HL-60 (cell line): ENCODE measurements around the gene METTL25B.

Experiments used
- DNase-seq, 2 experiments: peaks; one replicate each; pipeline ENCODE4 v3.0.0-alpha.2; 2010 to 2020; ENCODE audit warnings: low read depth in 1 of 2, low spot score in 1 of 2
- H3K27ac ChIP-seq: fragments of 250-450 bp; sonication (Bioruptor Pico); replicated peaks from 2 replicates; pipeline ENCODE4 v1.5.1; 2020; ENCODE audit warnings: mild to moderate bottlenecking, moderate library complexity
- H3K27me3 ChIP-seq: fragments of 250-450 bp; sonication (Bioruptor Pico); 2 replicates; pipeline ENCODE4 v1.5.1; 2021; ENCODE audit warnings: mild to moderate bottlenecking, moderate library complexity; ENCODE audit not compliant: insufficient read depth, poor library complexity, severe bottlenecking
- H3K4me3 ChIP-seq: replicated peaks from 2 replicates; pipeline ENCODE4 v1.5.1; 2011; ENCODE audit warnings: mild to moderate bottlenecking, control low read depth, low read length; ENCODE audit not compliant: insufficient read depth
- CTCF ChIP-seq: IDR thresholded peaks from one replicate; pipeline ENCODE4 v1.5.1; 2011; ENCODE audit warnings: low read length, control low read depth, inconsistent platforms; ENCODE audit not compliant: insufficient read depth
- GABPA ChIP-seq: IDR thresholded peaks from 2 replicates; pipeline ENCODE4 v1.6.1; 2012; ENCODE audit warnings: low read depth
- POLR2AphosphoS5 ChIP-seq: IDR thresholded peaks from 2 replicates; pipeline ENCODE4 v1.6.1; 2012; ENCODE audit warnings: low read depth
- REST ChIP-seq: IDR thresholded peaks from 2 replicates; pipeline ENCODE4 v1.6.1; 2012; ENCODE audit warnings: low read depth; ENCODE audit not compliant: insufficient replicate concordance
- SPI1 ChIP-seq: IDR thresholded peaks from 2 replicates; pipeline ENCODE4 v1.6.1; 2012; ENCODE audit warnings: low read depth, mild to moderate bottlenecking, borderline replicate concordance
- long read RNA-seq: library from polyadenylated mRNA; unstranded; transcript quantifications from one replicate; pipeline ENCODE4 v2.0.0, GENCODE V29; 2020

METTL25B gene
- long read RNA-seq, transcript RRNAD1-201 (8 exons, 2,254 nt) = major isoform, 24 of 47 reads
- long read RNA-seq, transcript RRNAD1-202 (7 exons, 1,802 nt) = minor isoform, 7 of 47 reads
- long read RNA-seq, partial matches to known transcripts = 3 of 47 reads
- long read RNA-seq, other reads (novel, unspliced or antisense) = 13 of 47 reads

GRCh38 chr1:156727926-156728598 is at the start of gene METTL25B:
Gene METTL25B, plus strand, starts transcription at chr1:156728469. Its CDS starts 636 bp downstream, at chr1:156729105.
- TF ChIP-seq CTCF = no peak
- peak; percentile 86 for TF ChIP-seq GABPA
- Histone ChIP-seq H3K27me3 (no peaks in the 10 kb centered on the region), H3K27ac (peak within 1 kb of the TSS; percentile 73), H3K4me3 (peak within 1 kb of the TSS; percentile 98)
- peak; percentile 86 to 89 for DNase-seq

- H3K4me3 ChIP-seq = no peak overlapping the region
- TF ChIP-seq REST (peak; percentile 77), CTCF (no peak), SPI1 (no peak), POLR2AphosphoS5 (no peak)
- H3K27me3 ChIP-seq = peaks cover 72% of the 10 kb centered on the region
- H3K27ac ChIP-seq = no peak overlapping the region
- no peak for DNase-seq
Measured at GRCh38 chr1:156680056-156680455, 48.2 kb upstream of the METTL25B start.

GRCh38 chr1:156681196-156681960 is 46.9 kb upstream of the METTL25B start:
- Histone ChIP-seq H3K27ac (no peak overlapping the region), H3K4me3 (no peak overlapping the region), H3K27me3 (peaks cover 73% of the 10 kb centered on the region)
- TF ChIP-seq POLR2AphosphoS5 = no peak
- no peak for TF ChIP-seq GABPA
- no peak for TF ChIP-seq CTCF
- no peak for TF ChIP-seq REST
- no peak for TF ChIP-seq SPI1
- no peak for DNase-seq
